ENCODE measurements around the gene NUDT15.
"Not testable (repeated sequence)": the region's sequence is repeated elsewhere in the genome, so short reads cannot be mapped to it uniquely, and the experiment has no call there.

The NUDT15 gene

GRCh38 chr13:48050550-48050949 is 13.0 kb downstream of the NUDT15 start:
- Histone ChIP-seq H3K9me3 (ENCODE audit: severe bottlenecking) (no peaks in the 10 kb centered on the region), H3K27me3 (ENCODE audit: insufficient read depth, poor library complexity, severe bottlenecking) (no peaks in the 10 kb centered on the region), H3K4me3 (ENCODE audit: severe bottlenecking) (no peak overlapping the region), H3K36me3 (ENCODE audit: low read depth) (peaks cover 37% of the 10 kb centered on the region), H3K4me1 (ENCODE audit: insufficient read depth, poor library complexity, severe bottlenecking) (no peaks in the 10 kb centered on the region), H3K27ac (ENCODE audit: poor library complexity, severe bottlenecking) (no peak overlapping the region)
- no peak for DNase-seq (ENCODE audit: low spot score)
- no peak for TF ChIP-seq CTCF (IDR thresholded peaks at IDR 0.05; ENCODE audit: poor library complexity, severe bottlenecking)
- no peak for ATAC-seq (ENCODE audit: low read depth)

GRCh38 chr13:48054601-48055000 is 17.1 kb downstream of the NUDT15 start:
- Histone ChIP-seq H3K27ac (ENCODE audit: poor library complexity, severe bottlenecking) (no peak overlapping the region), H3K4me1 (ENCODE audit: insufficient read depth, poor library complexity, severe bottlenecking) (no peaks in the 10 kb centered on the region), H3K4me3 (ENCODE audit: severe bottlenecking) (no peak overlapping the region), H3K9me3 (ENCODE audit: severe bottlenecking) (no peaks in the 10 kb centered on the region), H3K27me3 (ENCODE audit: insufficient read depth, poor library complexity, severe bottlenecking) (no peaks in the 10 kb centered on the region), H3K36me3 (ENCODE audit: low read depth) (peaks cover 9% of the 10 kb centered on the region)
- TF ChIP-seq CTCF (IDR thresholded peaks at IDR 0.05; ENCODE audit: poor library complexity, severe bottlenecking): no peak
- no peak for ATAC-seq (ENCODE audit: low read depth)
- DNase-seq (ENCODE audit: low spot score): no peak

GRCh38 chr13:48055712-48056111 is 18.2 kb downstream of the NUDT15 start:
- DNase-seq (ENCODE audit: low spot score) (no peak), ATAC-seq (ENCODE audit: low read depth) (no peak)
- no peak for TF ChIP-seq CTCF (IDR thresholded peaks at IDR 0.05; ENCODE audit: poor library complexity, severe bottlenecking)
- Histone ChIP-seq H3K4me3 (ENCODE audit: severe bottlenecking) (no peak overlapping the region), H3K27ac (ENCODE audit: poor library complexity, severe bottlenecking) (no peak overlapping the region), H3K4me1 (ENCODE audit: insufficient read depth, poor library complexity, severe bottlenecking) (no peaks in the 10 kb centered on the region), H3K36me3 (ENCODE audit: low read depth) (peaks cover 9% of the 10 kb centered on the region), H3K9me3 (ENCODE audit: severe bottlenecking) (no peaks in the 10 kb centered on the region), H3K27me3 (ENCODE audit: insufficient read depth, poor library complexity, severe bottlenecking) (no peaks in the 10 kb centered on the region)

GRCh38 chr13:48058536-48058935 is 21.0 kb downstream of the NUDT15 start:
- not testable (repeated sequence) for H3K4me1 ChIP-seq (ENCODE audit: insufficient read depth, poor library complexity, severe bottlenecking); H3K4me3 ChIP-seq (ENCODE audit: severe bottlenecking); H3K9me3 ChIP-seq (ENCODE audit: severe bottlenecking); H3K27ac ChIP-seq (ENCODE audit: poor library complexity, severe bottlenecking); DNase-seq (ENCODE audit: low spot score); H3K27me3 ChIP-seq (ENCODE audit: insufficient read depth, poor library complexity, severe bottlenecking); H3K36me3 ChIP-seq (ENCODE audit: low read depth); ATAC-seq (ENCODE audit: low read depth)

GRCh38 chr13:48059951-48060350 is 22.4 kb downstream of the NUDT15 start:
- not testable (repeated sequence) for H3K4me1 ChIP-seq (ENCODE audit: insufficient read depth, poor library complexity, severe bottlenecking); H3K27me3 ChIP-seq (ENCODE audit: insufficient read depth, poor library complexity, severe bottlenecking); H3K4me3 ChIP-seq (ENCODE audit: severe bottlenecking); DNase-seq (ENCODE audit: low spot score); H3K36me3 ChIP-seq (ENCODE audit: low read depth); ATAC-seq (ENCODE audit: low read depth); H3K9me3 ChIP-seq (ENCODE audit: severe bottlenecking); H3K27ac ChIP-seq (ENCODE audit: poor library complexity, severe bottlenecking)

- DNase-seq (ENCODE audit: low spot score): peak; percentile 51
- no peak for TF ChIP-seq CTCF (IDR thresholded peaks at IDR 0.05; ENCODE audit: poor library complexity, severe bottlenecking)
- no peak for ATAC-seq (ENCODE audit: low read depth)
- Histone ChIP-seq H3K4me1 (ENCODE audit: insufficient read depth, poor library complexity, severe bottlenecking) (peaks cover 5% of the 10 kb centered on the region), H3K36me3 (ENCODE audit: low read depth) (peaks cover 57% of the 10 kb centered on the region), H3K4me3 (ENCODE audit: severe bottlenecking) (no peak overlapping the region), H3K27ac (ENCODE audit: poor library complexity, severe bottlenecking) (no peak overlapping the region), H3K27me3 (ENCODE audit: insufficient read depth, poor library complexity, severe bottlenecking) (no peaks in the 10 kb centered on the region), H3K9me3 (ENCODE audit: severe bottlenecking) (peaks cover 3% of the 10 kb centered on the region)
These were observed 28.9 kb downstream of the NUDT15 start for GRCh38 chr13:48066310-48066989.

Data from RWPE2 (cell line).